HG02763 (cell line): ENCODE measurements around the gene ABCA6.

Experiments
- ATAC-seq: cut with Tn5 transposase; IDR thresholded peaks from one replicate; pipeline ENCODE4 v1.9.1; 2021; ENCODE audit warnings: mild to moderate bottlenecking, moderate library complexity; ENCODE audit not compliant: unreplicated experiment

Gene ABCA6

DNA sequence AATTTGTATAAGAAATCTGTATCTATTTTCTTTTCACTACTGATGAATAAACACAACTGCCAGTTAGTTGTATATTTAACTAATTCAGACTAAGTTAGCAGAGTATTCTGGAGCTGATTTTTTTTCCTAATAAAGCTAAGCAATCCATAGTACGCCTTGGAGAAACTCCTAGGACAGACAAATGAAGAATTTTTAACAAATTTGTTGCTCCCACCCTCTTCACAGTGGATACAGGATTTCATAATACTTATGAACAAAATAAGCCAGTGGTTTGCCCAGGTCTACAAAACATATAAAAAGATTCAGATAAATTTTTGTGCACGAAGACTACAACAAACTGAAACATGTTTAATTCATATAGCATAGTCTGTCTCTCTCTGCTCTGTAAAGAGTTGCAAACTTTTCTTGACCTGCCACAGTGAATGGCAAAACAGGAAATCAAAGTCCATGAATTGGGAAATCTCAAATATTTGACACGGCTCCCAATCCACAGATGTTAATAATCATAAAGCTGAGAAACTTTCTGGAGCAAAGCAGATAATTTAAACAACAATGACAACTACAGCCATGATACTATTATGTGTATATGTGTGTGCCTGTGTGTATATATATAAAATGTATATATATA is 594 bp upstream of the ABCA6 start:
- no peak for ATAC-seq

GRCh38 chr17:69134112-69134511 is 7.6 kb downstream of the ABCA6 start:
- ATAC-seq, result no peak

GRCh38 chr17:69130627-69131296 is 10.9 kb downstream of the ABCA6 start:
- ATAC-seq, result no peak

GRCh38 chr17:69123626-69124025 is 18.1 kb downstream of the ABCA6 start:
- ATAC-seq, result no peak

DNA sequence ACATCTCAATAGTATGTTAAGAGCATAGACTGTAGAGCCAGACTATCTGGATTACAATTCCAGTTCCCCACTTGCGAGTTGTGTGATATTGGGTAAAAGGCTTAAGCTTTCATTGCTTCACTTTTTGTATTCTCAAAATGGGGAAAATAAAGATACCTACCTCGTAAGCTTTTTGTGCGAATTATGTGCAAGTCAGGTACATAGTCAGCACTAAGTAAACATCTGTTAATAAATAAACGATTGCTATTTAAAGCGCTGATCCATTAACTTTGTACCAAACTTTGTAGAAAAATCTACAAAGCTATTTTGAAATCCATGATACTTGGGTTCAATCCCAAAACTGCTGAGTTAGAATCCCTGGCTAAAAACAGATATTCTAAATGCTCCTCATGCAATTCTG is 19.6 kb downstream of the ABCA6 start:
- no peak for ATAC-seq

GRCh38 chr17:69117855-69118784 is 23.6 kb downstream of the ABCA6 start:
- ATAC-seq, result peak; percentile 40

GRCh38 chr17:69111794-69112193 is 29.9 kb downstream of the ABCA6 start:
- no peak for ATAC-seq

DNA sequence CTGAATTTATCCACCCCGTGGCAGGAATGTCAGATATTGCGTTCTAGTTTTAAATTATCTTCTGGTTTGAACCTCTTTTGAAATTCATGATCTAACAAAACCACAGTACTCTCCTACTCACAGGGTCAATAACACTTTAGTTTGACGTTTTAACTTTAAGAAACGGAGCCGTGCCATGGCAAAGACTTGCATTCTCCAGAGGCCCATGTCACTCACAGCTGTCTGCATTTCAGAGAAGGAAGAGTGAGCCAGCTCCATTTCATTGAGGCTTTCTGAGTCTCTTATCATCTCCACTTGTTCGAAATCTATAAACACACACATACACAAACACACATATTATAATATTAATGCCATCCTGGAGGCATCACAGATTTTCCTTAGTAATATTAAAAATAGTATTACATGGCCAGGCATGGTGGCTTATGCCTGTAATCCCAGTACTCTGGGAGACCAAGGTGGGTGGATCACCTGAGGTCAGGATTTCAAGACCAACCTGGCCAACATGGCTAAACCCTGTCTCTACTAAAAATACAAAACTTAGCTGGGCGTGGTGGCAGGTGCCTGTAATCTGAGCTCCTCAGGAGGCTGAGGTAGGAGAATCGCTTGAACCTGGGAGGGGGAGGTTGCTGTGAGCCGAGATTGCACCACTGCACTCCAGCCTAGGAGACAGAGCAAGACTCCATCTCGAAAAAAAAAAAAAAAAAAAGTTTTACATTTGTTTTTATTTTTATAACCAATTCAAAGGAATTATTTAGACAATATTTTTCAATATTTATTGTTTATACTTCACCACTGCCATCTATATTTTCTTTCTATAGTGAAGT is 35.6 kb downstream of the ABCA6 start:
- ATAC-seq, result no peak

GRCh38 chr17:69103557-69104233 is 38.0 kb downstream of the ABCA6 start:
- ATAC-seq, result no peak

DNA sequence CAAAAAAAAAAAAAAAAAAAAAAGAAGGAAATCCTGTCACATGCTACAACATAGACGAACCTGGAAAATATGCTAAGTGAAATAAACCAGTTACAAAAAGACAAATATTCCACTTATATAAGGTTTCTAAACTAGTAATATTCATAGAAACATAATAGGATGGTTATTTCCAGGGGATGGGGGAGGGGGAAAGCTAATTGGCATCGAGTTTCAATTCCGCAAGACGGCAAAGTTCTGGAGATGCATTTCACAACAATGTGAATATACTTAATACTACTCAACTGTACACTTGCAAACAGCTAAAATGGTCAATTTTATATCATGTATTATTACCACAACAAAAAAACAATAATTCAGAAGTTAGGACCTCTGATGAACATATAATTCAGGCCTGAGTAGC is 43.1 kb downstream of the ABCA6 start:
- no peak for ATAC-seq

DNA sequence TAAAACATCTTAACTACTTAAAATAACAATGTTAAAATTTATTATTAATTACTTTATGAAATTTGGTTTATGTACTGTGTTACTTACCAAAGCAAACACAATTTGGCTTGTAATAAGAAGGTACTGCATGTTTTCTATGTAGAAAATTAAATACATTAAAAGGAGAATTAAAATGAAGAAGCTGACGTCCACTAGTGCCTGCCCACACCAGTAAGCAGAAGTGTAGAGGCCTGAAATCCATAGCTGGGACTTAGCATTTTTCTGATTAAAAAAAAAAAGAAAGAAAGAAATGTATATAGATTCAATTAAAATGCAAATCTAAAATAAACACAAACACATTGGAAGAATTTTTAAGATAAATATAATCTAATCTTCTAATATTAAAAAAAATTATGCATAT is 45.2 kb downstream of the ABCA6 start:
- ATAC-seq, result no peak

- ATAC-seq, result no peak
These were observed 47.7 kb downstream of the ABCA6 start for GRCh38 chr17:69093995-69094394.

- no peak for ATAC-seq
These were observed 48.4 kb downstream of the ABCA6 start for GRCh38 chr17:69093279-69093789.

DNA sequence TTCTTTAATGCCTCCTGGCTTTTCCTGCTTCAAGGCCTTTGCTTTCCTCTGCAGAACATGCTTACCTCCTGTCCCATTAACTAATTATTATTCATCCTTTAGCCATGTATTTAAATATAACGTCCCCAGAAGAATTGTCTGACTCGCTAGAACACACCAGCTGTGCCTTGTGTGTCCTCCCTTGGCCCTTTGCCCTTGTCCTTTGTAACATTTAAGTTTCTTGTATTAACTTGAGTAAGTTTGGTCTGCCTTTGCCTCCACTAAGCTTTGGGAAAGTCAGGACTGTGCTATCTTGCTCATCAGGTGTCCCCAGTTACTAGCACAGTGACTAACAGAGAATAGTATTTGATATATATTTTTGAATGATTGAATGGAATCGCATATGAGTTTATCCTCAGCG is 51.3 kb downstream of the ABCA6 start:
- ATAC-seq, result no peak

DNA sequence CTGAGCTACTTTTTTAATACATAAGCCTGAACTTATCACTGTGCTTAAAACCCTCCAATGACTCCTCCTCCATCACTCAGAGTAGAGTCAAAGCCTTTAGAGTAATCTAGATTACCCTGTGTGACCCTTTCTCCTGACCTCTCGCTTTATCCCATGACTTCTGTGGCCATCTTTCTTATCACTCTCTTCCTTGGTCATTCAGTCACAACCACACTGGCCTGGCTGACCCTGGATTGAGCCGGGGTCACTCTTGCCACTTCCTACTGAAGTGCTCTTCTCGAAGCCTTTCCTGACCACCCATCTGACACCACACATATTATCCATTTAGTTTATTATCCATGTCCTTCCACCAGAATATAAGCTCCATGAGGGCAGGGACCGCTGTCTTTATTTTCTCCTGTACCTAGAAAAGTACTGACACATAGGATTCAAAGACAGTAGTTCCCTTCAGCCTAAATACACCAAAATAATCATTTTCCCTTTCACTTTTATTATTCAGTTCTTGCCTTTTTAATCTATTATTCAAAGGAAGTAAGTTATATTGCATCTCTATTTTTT is 53.0 kb downstream of the ABCA6 start:
- no peak for ATAC-seq

- ATAC-seq, result no peak
These were observed 55.1 kb downstream of the ABCA6 start for GRCh38 chr17:69086641-69087040.

DNA sequence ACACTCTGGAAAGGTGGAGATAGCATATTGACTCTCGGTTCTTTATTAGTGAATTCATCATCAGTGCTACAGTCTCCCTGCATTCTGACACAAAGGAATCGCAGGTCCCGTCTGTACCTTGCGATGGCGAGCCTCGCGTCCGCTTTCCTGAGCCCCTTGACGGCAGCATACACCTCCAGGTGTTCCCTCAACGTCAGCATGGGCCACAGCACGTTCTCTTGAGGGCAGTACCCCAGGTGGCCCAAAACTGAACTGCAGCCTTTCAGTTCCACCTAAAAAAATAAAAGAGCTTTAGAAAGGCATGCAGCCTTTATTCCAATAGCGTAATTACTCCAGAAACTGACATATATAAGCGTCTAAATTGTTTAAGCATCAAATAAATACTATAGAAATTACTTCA is 56.8 kb downstream of the ABCA6 start:
- ATAC-seq, result no peak

DNA sequence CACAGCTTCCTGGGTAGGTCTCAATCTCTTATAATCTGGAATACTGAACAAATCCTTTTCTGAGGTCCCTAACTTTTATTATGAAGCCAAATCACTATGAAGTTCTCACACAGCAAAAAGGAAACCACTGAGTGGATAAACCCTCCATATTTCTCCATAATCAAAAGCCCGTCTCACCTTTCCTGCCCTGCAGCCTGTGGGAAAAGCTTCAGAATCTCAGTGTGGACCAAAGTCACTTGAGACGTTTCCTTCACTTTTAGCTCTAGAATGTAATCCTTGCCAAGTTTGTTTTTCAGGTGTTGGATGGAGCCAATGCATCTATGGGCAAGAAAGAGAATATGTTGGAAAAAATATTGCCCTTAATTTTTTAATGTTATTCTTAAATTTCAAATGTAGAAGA is 59.0 kb downstream of the ABCA6 start:
- no peak for ATAC-seq

GRCh38 chr17:69078864-69079263 is 62.8 kb downstream of the ABCA6 start:
- no peak for ATAC-seq

DNA sequence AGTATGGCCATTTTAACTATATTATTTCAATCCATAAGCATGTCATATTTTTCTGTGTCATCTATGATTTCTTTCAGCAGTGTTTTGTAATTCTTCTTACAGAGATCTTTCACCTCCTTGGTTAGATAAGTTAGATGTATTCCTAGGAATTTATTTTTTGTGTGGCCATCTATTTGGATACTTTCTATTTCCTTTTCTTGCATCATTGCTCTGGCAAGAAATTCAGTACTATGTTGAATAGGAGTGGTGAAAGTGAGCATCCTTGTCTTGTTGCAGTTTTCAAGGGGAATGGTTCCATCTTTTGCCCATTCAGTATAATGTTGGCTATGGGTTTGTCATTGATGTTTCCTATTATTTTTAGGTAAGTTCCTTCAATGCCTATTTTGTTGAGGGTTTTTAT is 65.9 kb downstream of the ABCA6 start:
- no peak for ATAC-seq
